ENCODE measurements around the gene PXMP2. TPM values are rescaled to one million over a fixed set of nuclear protein-coding genes. Genes with fewer than 3 reads are reported as not detected.
"Not testable (repeated sequence)": the region's sequence is repeated elsewhere in the genome, so short reads cannot be mapped to it uniquely, and the experiment has no call there.

The PXMP2 gene
- total RNA-seq, 2 experiments from 2014 or later: 11.3 to 12.8 TPM

DNA sequence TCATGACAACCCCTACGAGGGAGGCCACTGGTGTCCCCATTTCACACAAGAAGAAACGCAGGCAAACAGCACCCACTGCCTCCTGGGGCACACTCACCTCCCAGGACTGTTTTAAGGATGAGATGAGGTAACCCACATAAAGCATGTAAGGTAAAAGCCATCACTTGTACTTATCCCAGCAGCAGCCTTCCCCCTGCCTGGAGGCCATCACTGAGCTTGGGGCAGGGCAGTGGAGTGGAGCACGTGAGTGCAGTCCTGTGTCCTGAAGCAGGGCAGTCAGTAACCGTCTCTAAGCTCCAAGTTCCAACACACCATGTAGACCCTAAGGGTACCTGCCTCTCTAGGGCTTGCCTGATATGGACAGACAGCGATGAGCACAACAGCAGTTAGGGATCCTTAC is 2.0 kb upstream of the PXMP2 start:
- Mint-ChIP-seq H3K36me3 (ENCODE audit: low read depth) (peaks cover 14% of the 10 kb centered on the region), H3K27me3 (ENCODE audit: low read depth) (no peaks in the 10 kb centered on the region), H3K4me1 (ENCODE audit: low read depth) (peaks cover 23% of the 10 kb centered on the region), H3K4me3 (peak overlapping the region; percentile 79), H3K9me3 (no peaks in the 10 kb centered on the region), H3K27ac (peak overlapping the region; percentile 8)
- CTCF ChIA-PET: interaction anchor here (0.5 to 0.6 kb wide), 2 partner anchors 156 to 201 kb away, joined by 3 to 4 read pairs; no protein-coding TSS in a partner anchor
- intact Hi-C loops (cut with micrococcal nuclease): no loop called here
- no peak for DNase-seq

DNA sequence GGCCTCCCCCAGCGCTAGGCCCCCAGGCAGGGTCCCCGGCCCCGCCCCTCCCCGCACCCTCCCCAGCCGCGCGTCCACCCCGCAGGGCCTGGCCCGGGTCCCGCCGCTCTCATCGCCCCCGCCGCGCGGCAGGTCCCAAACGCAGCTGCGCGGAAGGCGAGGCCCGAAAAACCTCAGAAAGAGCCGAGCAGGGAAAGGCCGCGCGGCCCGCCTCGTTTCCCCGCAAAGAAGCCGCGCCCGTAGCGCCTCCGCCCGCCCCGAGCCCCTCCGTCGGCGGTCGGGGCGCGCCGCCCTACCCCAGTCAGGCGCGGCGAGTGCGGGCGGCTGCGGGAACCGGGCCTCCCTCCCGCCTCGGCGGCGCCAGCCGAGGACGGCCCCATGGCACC is 569 bp upstream of the PXMP2 start:
- no peaks in the 10 kb centered on the region for H3K9me3 Mint-ChIP-seq
- DNase-seq: no peak
- H3K27ac Mint-ChIP-seq: no peak overlapping the region
- H3K36me3 Mint-ChIP-seq (ENCODE audit: low read depth): peaks cover 10% of the 10 kb centered on the region
- H3K27me3 Mint-ChIP-seq (ENCODE audit: low read depth): no peaks in the 10 kb centered on the region
- intact Hi-C loops (cut with micrococcal nuclease): loop anchor here (1.0 to 2.0 kb wide), 7 partner anchors 23 to 443 kb away; partner anchors contain the start of genes CHFR, PGAM5, ZNF10 and ZNF140
- peaks cover 23% of the 10 kb centered on the region for H3K4me1 Mint-ChIP-seq (ENCODE audit: low read depth)
- peak overlapping the region; percentile 79 for H3K4me3 Mint-ChIP-seq
- CTCF ChIA-PET: no interaction called here

DNA sequence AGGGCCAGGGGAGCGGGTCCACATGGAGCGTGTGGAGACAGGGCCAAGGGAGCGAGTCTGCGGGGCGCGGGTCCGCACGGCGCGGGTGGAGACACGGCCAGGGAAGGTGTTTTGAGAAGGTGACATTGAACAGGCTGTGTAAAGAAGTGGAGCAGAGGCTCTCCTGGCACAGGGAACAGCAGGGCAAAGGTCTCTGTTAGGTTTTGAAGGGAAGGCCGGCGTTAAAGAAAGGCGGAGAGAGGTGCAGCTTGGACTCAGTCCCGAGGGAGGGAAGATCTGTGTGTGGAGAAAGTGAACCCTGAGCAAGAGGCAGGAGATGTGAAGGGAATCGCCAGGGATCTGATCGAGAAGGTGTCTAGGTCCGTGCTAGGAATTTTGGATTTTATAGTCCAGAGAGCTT is 1.8 kb downstream of the PXMP2 start:
- no peaks in the 10 kb centered on the region for H3K27me3 Mint-ChIP-seq (ENCODE audit: low read depth)

DNA sequence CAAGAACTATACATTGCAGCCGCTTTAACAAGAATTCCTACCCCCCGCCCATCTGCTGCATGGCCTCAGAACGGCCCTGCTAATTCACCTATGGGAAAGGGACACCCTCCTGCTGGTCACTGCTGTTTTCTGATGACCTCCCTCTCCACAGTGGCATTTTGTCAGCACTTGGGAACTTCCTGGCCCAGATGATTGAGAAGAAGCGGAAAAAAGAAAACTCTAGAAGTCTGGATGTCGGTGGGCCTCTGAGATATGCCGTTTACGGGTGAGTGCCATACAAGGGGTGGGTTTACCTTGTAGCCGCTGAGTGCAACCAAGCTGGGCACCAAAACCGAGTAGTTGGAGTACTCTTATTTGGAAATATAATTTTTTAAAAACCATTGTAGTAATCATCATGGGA is 2.7 kb downstream of the PXMP2 start:
- Mint-ChIP-seq H3K4me3 (no peak overlapping the region), H3K27me3 (ENCODE audit: low read depth) (no peaks in the 10 kb centered on the region), H3K4me1 (ENCODE audit: low read depth) (peaks cover 16% of the 10 kb centered on the region), H3K9me3 (no peaks in the 10 kb centered on the region), H3K36me3 (ENCODE audit: low read depth) (peaks cover 8% of the 10 kb centered on the region), H3K27ac (no peak overlapping the region)
- intact Hi-C loops (cut with micrococcal nuclease): no loop called here
- DNase-seq: no peak
- CTCF ChIA-PET: no interaction called here

More for the DNA sequence above, 1.8 kb downstream of the PXMP2 start:
- H3K9me3 Mint-ChIP-seq: no peaks in the 10 kb centered on the region
- CTCF ChIA-PET: no interaction called here
- H3K4me3 Mint-ChIP-seq: peak overlapping the region; percentile 28
- intact Hi-C loops (cut with micrococcal nuclease): no loop called here
- no peak overlapping the region for H3K27ac Mint-ChIP-seq
- DNase-seq: no peak
- peaks cover 19% of the 10 kb centered on the region for H3K4me1 Mint-ChIP-seq (ENCODE audit: low read depth)
- H3K36me3 Mint-ChIP-seq (ENCODE audit: low read depth): peaks cover 8% of the 10 kb centered on the region

DNA sequence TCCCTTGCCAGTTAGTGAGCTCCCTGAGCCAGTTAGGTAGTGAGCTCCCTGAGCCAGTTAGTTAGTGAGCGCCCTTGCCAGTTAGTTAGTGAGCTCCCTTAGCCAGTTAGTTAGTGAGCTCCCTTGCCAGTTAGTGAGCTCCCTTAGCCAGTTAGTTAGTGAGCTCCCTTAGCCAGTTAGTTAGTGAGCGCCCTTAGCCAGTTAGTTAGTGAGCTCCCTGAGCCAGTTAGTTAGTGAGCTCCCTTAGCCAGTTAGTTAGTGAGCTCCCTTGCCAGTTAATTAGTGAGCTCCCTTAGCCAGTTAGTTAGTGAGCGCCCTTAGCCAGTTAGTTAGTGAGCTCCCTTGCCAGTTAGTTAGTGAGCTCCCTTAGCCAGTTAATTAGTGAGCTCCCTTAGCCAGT is 4.6 kb downstream of the PXMP2 start:
- H3K27ac Mint-ChIP-seq; H3K36me3 Mint-ChIP-seq (ENCODE audit: low read depth); intact Hi-C loops (cut with micrococcal nuclease); H3K27me3 Mint-ChIP-seq (ENCODE audit: low read depth); H3K4me1 Mint-ChIP-seq (ENCODE audit: low read depth); DNase-seq; H3K4me3 Mint-ChIP-seq; H3K9me3 Mint-ChIP-seq: not testable (repeated sequence)
- CTCF ChIA-PET: interaction anchor here (0.7 kb wide), 2 partner anchors 77 to 152 kb away, joined by 3 read pairs; no protein-coding TSS in a partner anchor

DNA sequence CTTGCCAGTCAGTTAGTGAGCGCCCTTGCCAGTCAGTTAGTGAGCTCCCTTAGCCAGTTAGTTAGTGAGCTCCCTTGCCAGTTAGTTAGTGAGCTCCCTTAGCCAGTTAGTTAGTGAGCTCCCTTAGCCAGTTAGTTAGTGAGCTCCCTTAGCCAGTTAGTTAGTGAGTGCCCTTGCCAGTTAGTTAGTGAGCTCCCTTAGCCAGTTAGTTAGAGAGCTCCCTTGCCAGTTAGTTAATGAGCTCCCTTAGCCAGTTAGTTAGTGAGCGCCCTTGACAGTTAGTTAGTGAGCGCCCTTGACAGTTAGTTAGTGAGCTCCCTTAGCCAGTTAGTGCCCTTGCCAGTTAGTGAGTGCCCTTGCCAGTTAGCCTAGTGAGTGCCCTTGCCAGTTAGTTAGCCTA is 7.5 kb downstream of the PXMP2 start:
- peaks cover 24% of the 10 kb centered on the region for H3K36me3 Mint-ChIP-seq (ENCODE audit: low read depth)

DNA sequence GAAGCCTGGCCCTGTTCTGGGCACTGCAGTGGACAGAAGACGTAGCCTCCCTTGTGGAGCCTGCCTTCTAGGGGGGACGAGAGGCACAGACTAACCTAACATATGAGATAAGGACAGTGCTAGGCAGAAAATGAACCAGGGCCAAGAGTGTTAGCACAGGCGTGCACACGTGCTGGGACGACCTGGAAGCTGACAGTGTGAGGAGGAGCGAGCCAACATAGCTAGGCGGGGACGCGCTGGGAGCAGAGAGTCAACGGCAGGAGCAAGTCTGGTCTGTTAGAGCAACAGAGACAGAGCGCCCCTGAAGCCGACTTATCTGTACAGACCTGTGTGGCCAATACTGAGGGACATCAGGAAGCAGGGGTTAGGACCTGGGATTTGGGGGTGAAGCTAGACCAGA is 8.0 kb downstream of the PXMP2 start:
- Mint-ChIP-seq H3K27ac (no peak overlapping the region), H3K36me3 (ENCODE audit: low read depth) (peaks cover 26% of the 10 kb centered on the region), H3K27me3 (ENCODE audit: low read depth) (no peaks in the 10 kb centered on the region), H3K4me1 (ENCODE audit: low read depth) (no peaks in the 10 kb centered on the region), H3K4me3 (no peak overlapping the region), H3K9me3 (no peaks in the 10 kb centered on the region)
- no peak for DNase-seq
- intact Hi-C loops (cut with micrococcal nuclease): no loop called here
- CTCF ChIA-PET: interaction anchor here (0.6 kb wide), 1 partner anchor 275 kb away, joined by 4 read pairs; no protein-coding TSS in a partner anchor

More for the DNA sequence above, 7.5 kb downstream of the PXMP2 start:
- intact Hi-C loops (cut with micrococcal nuclease); DNase-seq; H3K27me3 Mint-ChIP-seq (ENCODE audit: low read depth); H3K9me3 Mint-ChIP-seq; H3K4me1 Mint-ChIP-seq (ENCODE audit: low read depth); H3K27ac Mint-ChIP-seq; H3K4me3 Mint-ChIP-seq: not testable (repeated sequence)
- CTCF ChIA-PET: interaction anchor here (0.7 kb wide), 1 partner anchor 544 kb away, joined by 4 read pairs; no protein-coding TSS in a partner anchor

DNA sequence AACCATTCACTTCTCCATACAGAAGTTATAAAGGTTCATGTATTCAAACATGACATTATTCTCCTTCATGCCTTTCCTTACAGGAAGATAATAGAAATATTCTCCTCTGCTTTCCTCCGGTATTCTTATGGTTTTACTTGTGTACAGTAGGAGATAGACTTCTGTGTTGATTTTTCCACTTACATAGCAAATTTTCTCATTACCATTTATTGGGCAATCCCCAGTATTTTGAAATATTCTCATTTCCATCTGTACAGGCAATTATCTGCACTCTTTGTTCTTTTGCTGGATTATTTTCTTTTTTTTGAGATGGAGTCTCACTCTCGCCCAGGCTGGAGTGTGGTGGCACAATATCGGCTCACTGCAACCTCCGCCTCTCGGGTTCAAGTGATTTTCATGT is 11.0 kb downstream of the PXMP2 start:
- Mint-ChIP-seq H3K27ac (no peak overlapping the region), H3K4me1 (ENCODE audit: low read depth) (no peaks in the 10 kb centered on the region), H3K27me3 (ENCODE audit: low read depth) (no peaks in the 10 kb centered on the region), H3K36me3 (ENCODE audit: low read depth) (peaks cover 29% of the 10 kb centered on the region), H3K4me3 (no peak overlapping the region), H3K9me3 (no peaks in the 10 kb centered on the region)
- intact Hi-C loops (cut with micrococcal nuclease): no loop called here
- CTCF ChIA-PET: no interaction called here
- DNase-seq: no peak

DNA sequence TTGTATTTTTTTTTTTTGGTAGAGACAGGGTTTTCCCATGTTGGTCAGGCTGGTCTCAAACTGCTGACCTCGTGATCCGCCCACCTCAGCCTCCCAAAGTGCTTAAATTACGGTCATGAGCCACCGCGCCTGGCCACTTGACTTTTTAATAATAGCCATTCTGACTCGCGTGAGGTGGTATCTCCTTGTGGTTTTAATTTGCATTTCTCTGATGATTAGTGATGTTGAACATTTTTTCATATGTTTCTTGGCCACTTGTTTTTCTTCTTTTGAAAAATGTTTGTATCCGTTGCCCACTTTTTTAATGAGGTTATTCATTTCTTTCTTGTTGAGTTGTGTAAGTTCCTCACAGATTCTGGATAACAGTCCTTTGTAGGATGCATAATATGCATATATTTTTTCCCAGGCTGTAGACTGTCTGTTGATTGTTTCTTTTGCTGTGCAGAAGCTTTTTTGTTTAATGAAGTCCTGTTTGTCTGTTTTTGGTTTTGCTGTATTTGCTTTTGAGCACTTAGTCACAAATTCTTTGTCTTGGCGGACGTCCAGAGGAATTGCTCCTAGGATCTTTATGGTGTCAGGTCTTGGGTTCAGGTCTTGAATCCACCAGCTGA is 12.9 kb downstream of the PXMP2 start:
- Mint-ChIP-seq H3K9me3 (no peaks in the 10 kb centered on the region), H3K27me3 (ENCODE audit: low read depth) (no peaks in the 10 kb centered on the region), H3K4me1 (ENCODE audit: low read depth) (no peaks in the 10 kb centered on the region), H3K27ac (no peak overlapping the region), H3K36me3 (ENCODE audit: low read depth) (peaks cover 42% of the 10 kb centered on the region), H3K4me3 (no peak overlapping the region)
- intact Hi-C loops (cut with micrococcal nuclease): no loop called here
- CTCF ChIA-PET: no interaction called here
- no peak for DNase-seq

DNA sequence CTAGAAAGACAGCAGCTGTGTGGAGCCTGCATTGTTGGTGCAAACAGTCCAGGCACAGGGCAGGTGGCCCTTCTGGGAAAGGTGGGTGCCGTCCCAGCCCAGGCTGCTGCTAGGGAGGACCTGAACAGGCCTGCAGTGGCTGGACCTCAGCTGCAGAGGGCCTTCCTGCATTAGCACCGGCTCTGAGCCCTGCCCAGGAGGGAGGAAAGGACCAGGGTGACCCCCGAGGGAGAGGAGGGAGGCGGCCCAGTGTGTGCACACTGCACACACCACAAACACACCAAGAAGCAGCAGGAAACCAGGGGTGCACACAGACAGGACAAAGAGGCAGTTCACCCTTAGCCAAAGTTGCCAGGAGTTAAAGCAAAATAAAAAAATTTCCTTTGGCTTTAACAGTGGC is 15.3 kb downstream of the PXMP2 start:
- no peaks in the 10 kb centered on the region for H3K4me1 Mint-ChIP-seq (ENCODE audit: low read depth)
- peaks cover 41% of the 10 kb centered on the region for H3K36me3 Mint-ChIP-seq (ENCODE audit: low read depth)
- CTCF ChIA-PET: no interaction called here
- no peaks in the 10 kb centered on the region for H3K27me3 Mint-ChIP-seq (ENCODE audit: low read depth)
- DNase-seq: no peak
- H3K9me3 Mint-ChIP-seq: peaks cover 7% of the 10 kb centered on the region
- H3K4me3 Mint-ChIP-seq: no peak overlapping the region
- no peak overlapping the region for H3K27ac Mint-ChIP-seq
- intact Hi-C loops (cut with micrococcal nuclease): no loop called here

DNA sequence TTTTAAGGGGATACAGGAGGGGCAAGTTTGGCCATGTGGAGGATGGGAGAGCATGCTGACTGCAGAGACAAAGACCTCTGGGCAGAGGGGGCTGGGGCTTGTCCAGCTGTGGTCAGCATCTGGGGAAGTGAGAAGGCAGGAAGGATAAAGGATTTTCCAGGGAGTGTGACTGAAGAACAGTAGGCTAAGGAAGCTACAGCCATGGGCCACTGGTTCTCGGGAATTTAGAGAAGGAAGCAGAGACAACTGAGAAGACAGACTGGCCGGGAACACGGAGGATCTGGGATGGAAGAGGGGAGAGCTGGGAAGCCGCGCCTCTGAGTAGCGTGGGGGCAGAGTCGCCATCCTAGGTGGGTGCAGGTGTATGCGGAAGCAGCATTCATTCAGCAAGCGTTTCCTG is 16.3 kb downstream of the PXMP2 start:
- Mint-ChIP-seq H3K4me1 (ENCODE audit: low read depth) (no peaks in the 10 kb centered on the region), H3K4me3 (no peak overlapping the region), H3K27me3 (ENCODE audit: low read depth) (no peaks in the 10 kb centered on the region), H3K36me3 (ENCODE audit: low read depth) (peaks cover 37% of the 10 kb centered on the region), H3K9me3 (peaks cover 14% of the 10 kb centered on the region), H3K27ac (no peak overlapping the region)
- CTCF ChIA-PET: no interaction called here
- DNase-seq: no peak
- intact Hi-C loops (cut with micrococcal nuclease): no loop called here

DNA sequence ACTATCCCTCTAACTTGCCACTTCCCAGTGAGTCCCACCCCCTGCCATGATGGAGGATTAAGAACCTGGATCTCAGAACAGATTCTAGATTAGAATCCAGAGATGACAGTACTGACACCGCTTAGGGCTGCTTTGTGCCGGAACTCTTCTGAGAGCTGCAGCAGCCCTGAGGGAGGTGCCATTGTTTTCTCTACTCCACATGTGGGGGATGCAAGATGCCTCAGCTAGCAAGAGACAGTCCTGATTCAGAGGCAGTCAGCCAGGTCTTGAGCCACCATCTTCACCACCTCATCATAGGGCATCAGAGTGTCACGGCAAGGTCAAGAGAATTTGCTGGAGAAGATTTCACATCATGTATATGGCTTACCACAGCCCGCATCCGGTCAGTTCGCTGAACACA is 19.9 kb downstream of the PXMP2 start:
- Mint-ChIP-seq H3K9me3 (peaks cover 14% of the 10 kb centered on the region), H3K27me3 (ENCODE audit: low read depth) (no peaks in the 10 kb centered on the region), H3K4me1 (ENCODE audit: low read depth) (peaks cover 10% of the 10 kb centered on the region), H3K27ac (no peak overlapping the region), H3K4me3 (no peak overlapping the region), H3K36me3 (ENCODE audit: low read depth) (peaks cover 31% of the 10 kb centered on the region)
- CTCF ChIA-PET: no interaction called here
- no peak for DNase-seq
- intact Hi-C loops (cut with micrococcal nuclease): no loop called here

DNA sequence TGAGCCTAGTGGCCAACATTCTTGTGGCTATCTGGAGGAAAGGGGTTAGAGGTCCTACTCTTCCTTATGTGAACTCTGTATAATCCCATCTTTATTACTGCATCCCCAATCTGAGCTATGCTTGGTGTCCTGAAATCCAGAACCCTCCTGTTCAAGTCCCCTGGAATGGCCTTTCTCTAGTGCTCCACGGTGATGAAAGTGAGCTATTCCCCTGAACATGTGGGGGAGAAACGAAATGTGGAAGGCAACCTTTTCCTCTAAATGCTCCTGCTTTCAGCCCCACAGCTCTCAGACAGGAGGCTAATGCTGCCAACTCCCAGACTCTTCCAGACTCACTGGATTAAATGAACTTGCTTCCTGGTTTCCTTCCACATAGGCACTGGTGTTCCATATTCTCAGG is 20.8 kb downstream of the PXMP2 start:
- Mint-ChIP-seq H3K27ac (no peak overlapping the region), H3K4me1 (ENCODE audit: low read depth) (peaks cover 18% of the 10 kb centered on the region), H3K4me3 (no peak overlapping the region), H3K27me3 (ENCODE audit: low read depth) (no peaks in the 10 kb centered on the region), H3K36me3 (ENCODE audit: low read depth) (peaks cover 32% of the 10 kb centered on the region), H3K9me3 (peaks cover 14% of the 10 kb centered on the region)
- CTCF ChIA-PET: interaction anchor here (0.6 kb wide), 1 partner anchor 56 kb away, joined by 4 read pairs; no protein-coding TSS in a partner anchor
- intact Hi-C loops (cut with micrococcal nuclease): no loop called here
- no peak for DNase-seq

Data from activated naive CD4-positive, alpha-beta T cell treated with anti-CD3 and anti-CD28 coated beads for 36 hours (primary cell).